Colonic mucosa (tissue), 4 donors: ENCODE measurements around the gene L3MBTL4. TPM values are rescaled to one million over a fixed set of nuclear protein-coding genes. Genes with fewer than 3 reads are reported as not detected.

ENCODE experiments used
- DNase-seq: peaks from one replicate; pipeline ENCODE4 v3.0.0-alpha.2; 2020
- H3K27ac ChIP-seq: fragments of 200-600 bp; one replicate; pipeline ENCODE4 v1.8.0; 2021
- H3K27me3 ChIP-seq: fragments of 200-600 bp; one replicate; pipeline ENCODE4 v1.8.0; 2021
- H3K36me3 ChIP-seq: fragments of 200-600 bp; one replicate; pipeline ENCODE4 v1.8.0; 2021
- H3K4me1 ChIP-seq: fragments of 200-600 bp; one replicate; pipeline ENCODE4 v1.8.0; 2021; ENCODE audit warnings: mild to moderate bottlenecking
- H3K4me3 ChIP-seq: fragments of 200-600 bp; one replicate; pipeline ENCODE4 v1.8.0; 2021
- H3K9ac ChIP-seq, 2 donors: one replicate each; pipeline ENCODE4 v1.7.0; 2013; ENCODE audit warnings: control low read depth in 2 of 2, low read depth in 2 of 2, low read length in 2 of 2
- H3K9me3 ChIP-seq: fragments of 200-600 bp; one replicate; pipeline ENCODE4 v1.8.0; 2021
- CTCF ChIP-seq: fragments of 200-600 bp; IDR thresholded peaks from one replicate; pipeline ENCODE4 v1.8.0; 2022; ENCODE audit warnings: antibody characterized with exemption, mild to moderate bottlenecking
- intact Hi-C: fragments of 100-400 bp; cut with DNase I; formaldehyde crosslinking; loops from one replicate; pipeline ENCODE4 v1.14.1; 2022
- total RNA-seq, 2 donors: library from RNA; stranded (reverse); fragmentation: NEBNext Ultra II Directional in 1 of 2; extraction: Animal tissue kit (Norgen Biotek cat#: 25700) in 1 of 2; gene quantifications; one replicate each; pipeline ENCODE4 v1.2.1, GENCODE V29; 2021
- donor health status: healthy.
- donor health status: DM: no; HTN: no; CAD: no.
- donor health status: DM: no; HTN: no; CAD: no.

The L3MBTL4 gene
- total RNA-seq, 2 donors from 2014 or later, result 3.5 to 3.8 TPM

GRCh38 chr18:6017171-6017570 lies 397.5 kb downstream of the L3MBTL4 start:
- intact Hi-C loops, result no loop called here
- DNase-seq, result no peak
- Histone ChIP-seq H3K27me3 (no peaks in the 10 kb centered on the region), H3K9ac (no peak overlapping the region), H3K4me1 (no peaks in the 10 kb centered on the region), H3K36me3 (no peaks in the 10 kb centered on the region), H3K27ac (no peak overlapping the region), H3K9me3 (no peaks in the 10 kb centered on the region), H3K4me3 (no peak overlapping the region)
- no peak for TF ChIP-seq CTCF

GRCh38 chr18:6015364-6015763 lies 399.3 kb downstream of the L3MBTL4 start:
- TF ChIP-seq CTCF, result no peak
- intact Hi-C loops, result no loop called here

GRCh38 chr18:6013171-6013810 lies 401.4 kb downstream of the L3MBTL4 start:
- no peaks in the 10 kb centered on the region for H3K9me3 ChIP-seq
- DNase-seq, result no peak
- intact Hi-C loops, result no loop called here
- no peak overlapping the region for H3K9ac ChIP-seq
- no peaks in the 10 kb centered on the region for H3K36me3 ChIP-seq
- H3K27ac ChIP-seq, result no peak overlapping the region
- no peaks in the 10 kb centered on the region for H3K27me3 ChIP-seq
- no peaks in the 10 kb centered on the region for H3K4me1 ChIP-seq
- H3K4me3 ChIP-seq, result no peak overlapping the region
- no peak for TF ChIP-seq CTCF

More at GRCh38 chr18:6015364-6015763, 399.3 kb downstream of the L3MBTL4 start:
- H3K27me3 ChIP-seq, result no peaks in the 10 kb centered on the region
- no peak overlapping the region for H3K4me3 ChIP-seq
- H3K4me1 ChIP-seq, result no peaks in the 10 kb centered on the region
- DNase-seq, result no peak
- no peak overlapping the region for H3K9ac ChIP-seq
- H3K27ac ChIP-seq, result no peak overlapping the region
- H3K36me3 ChIP-seq, result no peaks in the 10 kb centered on the region
- no peaks in the 10 kb centered on the region for H3K9me3 ChIP-seq

GRCh38 chr18:6010921-6011320 lies 403.8 kb downstream of the L3MBTL4 start:
- Histone ChIP-seq H3K36me3 (no peaks in the 10 kb centered on the region), H3K4me1 (no peaks in the 10 kb centered on the region), H3K9ac (no peak overlapping the region), H3K4me3 (no peak overlapping the region), H3K27me3 (no peaks in the 10 kb centered on the region), H3K9me3 (no peaks in the 10 kb centered on the region), H3K27ac (no peak overlapping the region)
- no peak for DNase-seq
- intact Hi-C loops, result no loop called here
- TF ChIP-seq CTCF, result no peak

- Histone ChIP-seq H3K9me3 (no peaks in the 10 kb centered on the region), H3K9ac (no peak overlapping the region), H3K27me3 (no peaks in the 10 kb centered on the region), H3K4me3 (no peak overlapping the region), H3K36me3 (no peaks in the 10 kb centered on the region), H3K27ac (no peak overlapping the region), H3K4me1 (no peaks in the 10 kb centered on the region)
- no peak for TF ChIP-seq CTCF
- DNase-seq, result no peak
- intact Hi-C loops, result no loop called here
These were observed 404.4 kb downstream of the L3MBTL4 start for GRCh38 chr18:6010284-6010683.
